Measurements from ENCODE around the gene EFNA4.

The EFNA4 gene

DNA sequence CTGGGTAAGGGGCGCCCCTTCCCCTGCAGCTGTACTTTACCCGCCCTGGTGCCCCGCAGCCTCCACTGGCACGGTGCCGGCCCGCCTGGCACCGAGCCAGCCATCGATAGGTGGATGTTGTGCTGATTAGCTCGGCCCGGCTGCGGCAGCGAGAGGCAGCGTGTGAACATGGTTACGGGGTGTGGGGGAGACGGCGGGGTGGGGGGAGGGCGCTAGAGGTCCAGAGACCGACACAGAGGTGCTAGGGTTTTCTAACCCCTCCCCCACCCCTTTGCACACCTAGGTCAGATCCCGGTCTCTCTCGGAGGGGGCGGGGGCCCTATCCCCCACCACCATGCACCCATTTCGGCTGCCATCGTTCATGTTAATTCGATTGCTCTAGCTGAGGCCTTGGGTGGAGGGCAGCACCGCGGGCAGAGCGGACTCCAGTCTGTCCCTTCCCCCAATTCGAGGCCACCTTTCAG lies 6.7 kb downstream of the EFNA4 start:
- Histone ChIP-seq H3K36me3 (peaks cover 6% of the 10 kb centered on the region; the same call in 1 of the 2 replicates), H3K27ac (peak overlapping the region; percentile 0; the same call in 1 of the 2 replicates), H3K9me3 (ENCODE audit: severe bottlenecking) (no peaks in the 10 kb centered on the region), H3K4me3 (ENCODE audit: low read depth, low read length) (no peak overlapping the region), H3K27me3 (ENCODE audit: insufficient read depth, low read depth, severe bottlenecking) (no peaks in the 10 kb centered on the region)
- TF ChIP-seq, protein P1, sequence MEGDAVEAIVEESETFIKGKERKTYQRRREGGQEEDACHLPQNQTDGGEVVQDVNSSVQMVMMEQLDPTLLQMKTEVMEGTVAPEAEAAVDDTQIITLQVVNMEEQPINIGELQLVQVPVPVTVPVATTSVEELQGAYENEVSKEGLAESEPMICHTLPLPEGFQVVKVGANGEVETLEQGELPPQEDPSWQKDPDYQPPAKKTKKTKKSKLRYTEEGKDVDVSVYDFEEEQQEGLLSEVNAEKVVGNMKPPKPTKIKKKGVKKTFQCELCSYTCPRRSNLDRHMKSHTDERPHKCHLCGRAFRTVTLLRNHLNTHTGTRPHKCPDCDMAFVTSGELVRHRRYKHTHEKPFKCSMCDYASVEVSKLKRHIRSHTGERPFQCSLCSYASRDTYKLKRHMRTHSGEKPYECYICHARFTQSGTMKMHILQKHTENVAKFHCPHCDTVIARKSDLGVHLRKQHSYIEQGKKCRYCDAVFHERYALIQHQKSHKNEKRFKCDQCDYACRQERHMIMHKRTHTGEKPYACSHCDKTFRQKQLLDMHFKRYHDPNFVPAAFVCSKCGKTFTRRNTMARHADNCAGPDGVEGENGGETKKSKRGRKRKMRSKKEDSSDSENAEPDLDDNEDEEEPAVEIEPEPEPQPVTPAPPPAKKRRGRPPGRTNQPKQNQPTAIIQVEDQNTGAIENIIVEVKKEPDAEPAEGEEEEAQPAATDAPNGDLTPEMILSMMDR (IDR thresholded peaks at IDR 0.05; ENCODE audit: low read depth, low read length): no peak
- DNase-seq: no peak

DNA sequence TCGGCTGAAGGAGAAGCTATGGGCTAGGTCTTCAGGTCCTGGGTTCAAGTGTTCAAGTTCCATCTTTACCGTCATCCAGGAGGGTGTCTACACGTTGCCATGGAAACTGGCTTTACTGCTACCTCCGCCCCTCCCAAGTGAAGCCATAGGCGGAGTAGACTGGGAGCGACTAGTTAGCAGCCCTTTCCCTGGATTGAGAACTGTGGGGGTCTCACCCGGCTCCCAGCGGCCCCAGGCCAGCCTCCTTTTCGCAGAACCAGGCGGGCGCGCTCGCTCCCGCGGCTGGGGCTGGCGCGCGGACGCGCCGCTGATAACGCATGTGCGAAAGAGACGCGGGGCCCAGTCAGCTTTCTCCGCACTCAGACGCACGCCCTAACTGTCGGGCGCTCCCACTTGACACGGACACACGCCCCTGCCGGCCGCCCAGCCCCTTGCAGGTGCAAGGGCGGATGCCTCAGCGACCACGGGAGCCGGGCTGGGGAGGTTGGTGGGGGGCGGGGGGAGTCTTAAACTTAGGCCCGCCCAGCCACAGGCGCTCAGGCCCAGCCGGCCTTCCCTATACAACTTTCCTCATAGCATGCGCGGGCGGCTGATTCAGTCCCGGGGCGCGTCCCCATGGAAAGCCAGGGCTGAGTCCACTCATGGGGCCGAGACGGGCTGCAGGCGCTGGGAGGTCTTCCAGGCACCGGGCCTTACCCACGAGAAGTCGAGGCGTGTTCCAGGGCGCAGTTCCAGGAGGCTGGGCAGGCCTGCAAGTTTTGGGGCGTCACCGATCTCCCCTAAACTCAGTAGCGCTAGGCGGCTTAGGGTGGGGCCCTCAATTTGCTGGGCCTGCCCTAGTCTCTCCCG lies 7.4 kb downstream of the EFNA4 start:
- no peak for DNase-seq
- Histone ChIP-seq H3K4me3 (ENCODE audit: low read depth, low read length) (no peak overlapping the region), H3K9me3 (ENCODE audit: severe bottlenecking) (no peaks in the 10 kb centered on the region), H3K27me3 (ENCODE audit: insufficient read depth, low read depth, severe bottlenecking) (no peaks in the 10 kb centered on the region), H3K27ac (no peak overlapping the region), H3K36me3 (peaks cover 6% of the 10 kb centered on the region; the same call in 1 of the 2 replicates)
- TF ChIP-seq, protein P1 (IDR thresholded peaks at IDR 0.05; ENCODE audit: low read depth, low read length): no peak

DNA sequence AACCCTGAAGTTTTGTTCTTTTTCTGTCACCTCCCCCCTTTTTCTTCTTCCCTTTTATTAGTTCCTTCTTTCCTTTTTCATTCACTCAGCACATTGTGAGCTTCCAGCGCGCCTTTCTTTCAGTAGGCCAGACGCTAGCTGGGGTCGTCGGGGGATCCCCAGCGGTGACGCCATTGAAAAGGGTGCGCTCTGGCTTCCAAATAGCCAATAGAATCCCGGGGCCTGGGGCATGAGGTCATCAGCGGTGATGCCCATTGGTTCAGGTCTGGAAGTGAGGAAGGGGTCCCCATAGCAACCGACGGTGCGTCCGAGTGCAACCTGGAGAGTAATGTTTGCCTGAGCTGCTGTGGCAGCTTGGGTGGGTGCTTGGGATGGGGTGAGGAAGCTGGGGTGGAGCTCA lies 8.2 kb downstream of the EFNA4 start:
- Histone ChIP-seq H3K36me3 (peaks cover 6% of the 10 kb centered on the region; the same call in 1 of the 2 replicates), H3K27ac (no peak overlapping the region), H3K27me3 (ENCODE audit: insufficient read depth, low read depth, severe bottlenecking) (no peaks in the 10 kb centered on the region), H3K4me3 (ENCODE audit: low read depth, low read length) (no peak overlapping the region), H3K9me3 (ENCODE audit: severe bottlenecking) (no peaks in the 10 kb centered on the region)
- TF ChIP-seq, protein P1 (IDR thresholded peaks at IDR 0.05; ENCODE audit: low read depth, low read length): no peak
- DNase-seq: peak; percentile 59

DNA sequence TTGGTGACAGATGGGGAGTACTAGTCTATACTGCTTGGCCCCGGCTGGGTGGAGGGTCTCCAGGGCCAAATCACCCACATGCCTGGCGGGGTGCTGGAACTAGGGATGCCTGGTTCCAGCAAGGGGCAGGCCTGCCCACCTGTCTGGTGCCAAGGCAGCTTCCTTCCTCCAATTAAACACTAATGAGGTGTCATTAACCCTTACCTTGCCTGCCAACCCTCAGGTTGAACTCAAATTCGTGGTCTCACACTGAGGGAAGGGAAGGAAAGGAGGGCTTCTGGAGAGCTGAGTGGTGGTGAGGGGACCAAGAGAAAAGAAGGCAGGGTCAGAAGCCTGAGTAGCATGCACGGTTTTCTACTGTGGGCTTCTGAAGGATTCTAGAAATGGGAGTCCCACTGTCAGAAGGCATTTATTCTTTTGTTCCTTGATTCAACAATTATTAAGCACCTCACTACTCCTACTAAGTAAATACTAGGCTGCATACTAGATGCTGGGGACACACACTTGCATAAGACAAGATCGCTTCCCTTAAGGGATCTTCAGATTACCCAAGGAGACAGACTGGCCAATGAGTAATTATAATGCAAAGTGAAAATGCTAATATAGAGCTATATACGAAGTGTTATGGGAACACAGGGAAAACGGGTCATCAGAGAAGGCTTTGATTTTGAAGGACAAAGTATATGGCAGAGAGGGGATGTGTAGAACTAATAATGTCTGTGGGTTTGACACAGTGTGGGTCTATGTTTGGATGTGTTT lies 9.2 kb downstream of the EFNA4 start:
- no peaks in the 10 kb centered on the region for H3K27me3 ChIP-seq (ENCODE audit: insufficient read depth, low read depth, severe bottlenecking)
- peaks cover 6% of the 10 kb centered on the region; the same call in 1 of the 2 replicates for H3K36me3 ChIP-seq
- no peaks in the 10 kb centered on the region for H3K9me3 ChIP-seq (ENCODE audit: severe bottlenecking)
- no peak for DNase-seq
- no peak overlapping the region for H3K4me3 ChIP-seq (ENCODE audit: low read depth, low read length)
- H3K27ac ChIP-seq: no peak overlapping the region
- TF ChIP-seq, protein P1 (IDR thresholded peaks at IDR 0.05; ENCODE audit: low read depth, low read length): no peak

DNA sequence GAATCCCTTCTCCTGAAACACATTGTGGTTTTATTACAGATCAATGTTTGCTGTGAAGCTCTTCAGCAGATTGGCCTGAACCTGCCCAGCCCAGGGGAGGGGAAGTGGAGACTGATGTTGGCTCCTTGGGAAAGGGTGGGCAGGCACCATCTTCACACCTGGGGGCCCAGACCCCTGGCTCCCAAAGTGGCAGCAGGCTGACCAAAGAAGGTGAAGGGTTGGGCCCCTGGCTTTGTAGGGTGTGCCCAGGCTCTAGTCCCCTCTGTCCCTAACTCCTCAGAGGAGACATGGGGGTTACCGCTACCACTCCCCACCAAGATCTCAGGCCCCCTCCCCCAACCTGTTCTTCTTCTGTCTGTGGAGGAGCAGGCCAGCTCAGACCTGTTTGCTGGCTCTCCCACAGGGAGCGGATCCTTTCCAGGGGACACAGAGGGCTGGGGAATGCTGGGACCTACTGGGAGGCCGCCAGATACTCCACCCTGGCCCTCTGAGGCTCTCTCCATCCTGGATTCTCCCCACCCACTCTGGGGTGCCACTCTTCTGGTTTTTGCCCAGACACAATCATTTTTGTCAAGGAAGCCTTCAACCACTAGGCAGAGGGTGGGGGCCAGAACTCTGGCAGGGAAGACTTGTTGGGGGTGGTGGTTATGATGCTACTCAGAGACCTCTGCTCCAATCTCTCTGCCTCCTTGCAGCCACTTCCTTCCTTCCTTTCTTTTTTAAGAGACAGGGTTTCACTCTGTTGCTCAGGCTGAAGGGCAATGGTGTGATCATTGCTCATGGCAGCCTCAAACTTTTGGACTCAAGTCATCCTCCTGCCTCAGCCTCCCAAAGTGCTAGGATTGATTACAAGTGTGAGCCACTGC lies 10.1 kb downstream of the EFNA4 start:
- peaks cover 2% of the 10 kb centered on the region; the same call in 1 of the 2 replicates for H3K36me3 ChIP-seq
- H3K27ac ChIP-seq: no peak overlapping the region
- no peak overlapping the region for H3K4me3 ChIP-seq (ENCODE audit: low read depth, low read length)
- no peaks in the 10 kb centered on the region for H3K27me3 ChIP-seq (ENCODE audit: insufficient read depth, low read depth, severe bottlenecking)
- TF ChIP-seq, protein P1 (IDR thresholded peaks at IDR 0.05; ENCODE audit: low read depth, low read length): no peak
- peak; percentile 18 for DNase-seq
- no peaks in the 10 kb centered on the region for H3K9me3 ChIP-seq (ENCODE audit: severe bottlenecking)
